HepG2 (cell line): Measurements from ENCODE around the gene EMILIN3. TPM values are rescaled to one million over a fixed set of nuclear protein-coding genes. Genes with fewer than 3 reads are reported as not detected.

ENCODE experiments used
- ARID2 ChIP-seq: sonication (generic); formaldehyde crosslinking; IDR thresholded peaks from 2 replicates; pipeline ENCODE4 v1.8.1; 2022; ENCODE audit warnings: mild to moderate bottlenecking, missing genetic modification reagents, borderline replicate concordance
- ATF7 ChIP-seq, 2 experiments: fragments of 450-650 bp in 1 of 2; sonication (generic) in 1 of 2; formaldehyde crosslinking in 1 of 2; IDR thresholded peaks; 2 replicates each; pipeline versions ENCODE4 v1.4.0 to v1.6.1; 2016 to 2020; ENCODE audit warnings: antibody characterized with exemption in 1 of 2, mild to moderate bottlenecking in 1 of 2, missing genetic modification reagents in 1 of 2
- CSRNP1 ChIP-seq: sonication (generic); formaldehyde crosslinking; IDR thresholded peaks from 2 replicates; pipeline ENCODE4 v1.8.1; 2023; ENCODE audit warnings: mild to moderate bottlenecking, missing genetic modification reagents
- FOXK1 ChIP-seq: sonication (generic); formaldehyde crosslinking; IDR thresholded peaks from 2 replicates; pipeline ENCODE4 v1.4.0; 2020; ENCODE audit warnings: low read depth, missing genetic modification reagents, borderline replicate concordance
- GFI1 ChIP-seq: sonication (generic); formaldehyde crosslinking; IDR thresholded peaks from 2 replicates; pipeline ENCODE4 v1.5.0; 2020; ENCODE audit warnings: missing genetic modification reagents, mild to moderate bottlenecking, borderline replicate concordance
- HBP1 ChIP-seq: IDR thresholded peaks from 2 replicates; pipeline ENCODE4 v1.6.1; 2016; ENCODE audit warnings: low read depth, control low read depth
- HNRNPLL ChIP-seq: fragments of 200-400 bp; formaldehyde crosslinking; IDR thresholded peaks from 2 replicates; pipeline ENCODE4 v1.6.1; 2017; ENCODE audit warnings: mild to moderate bottlenecking, low read depth, low read length; ENCODE audit not compliant: poor library complexity, severe bottlenecking
- KAT8 ChIP-seq: IDR thresholded peaks from 2 replicates; pipeline ENCODE4 v1.6.1; 2016; ENCODE audit warnings: missing genetic modification reagents, missing compliant biosample characterization
- MXD1 ChIP-seq: sonication (generic); formaldehyde crosslinking; IDR thresholded peaks from 2 replicates; pipeline ENCODE4 v1.4.0; 2020; ENCODE audit warnings: mild to moderate bottlenecking, missing genetic modification reagents
- NCOR1 ChIP-seq: fragments of 200-600 bp; sonication (generic); IDR thresholded peaks from 2 replicates; pipeline ENCODE4 v1.7.0; 2017; ENCODE audit warnings: antibody characterized with exemption, low read length, borderline replicate concordance
- NFIB ChIP-seq: sonication (generic); formaldehyde crosslinking; IDR thresholded peaks from 2 replicates; pipeline ENCODE4 v1.9.0; 2021; ENCODE audit warnings: missing genetic modification reagents, mild to moderate bottlenecking, borderline replicate concordance
- PAWR ChIP-seq: sonication (generic); formaldehyde crosslinking; IDR thresholded peaks from 2 replicates; pipeline ENCODE4 v1.4.0; 2020; ENCODE audit warnings: missing genetic modification reagents, mild to moderate bottlenecking, borderline replicate concordance
- PITX1 ChIP-seq: sonication (generic); formaldehyde crosslinking; IDR thresholded peaks from 2 replicates; pipeline ENCODE4 v1.5.1; 2020; ENCODE audit warnings: mild to moderate bottlenecking, missing genetic modification reagents
- SETDB1 ChIP-seq: sonication (generic); formaldehyde crosslinking; IDR thresholded peaks from 2 replicates; pipeline ENCODE4 v1.5.1; 2020; ENCODE audit warnings: missing genetic modification reagents, mild to moderate bottlenecking, borderline replicate concordance
- SNAPC2 ChIP-seq: sonication (generic); formaldehyde crosslinking; IDR thresholded peaks from 2 replicates; pipeline ENCODE4 v1.8.1; 2022; ENCODE audit warnings: mild to moderate bottlenecking, missing genetic modification reagents
- SNRNP70 ChIP-seq: fragments of 200-400 bp; formaldehyde crosslinking; IDR thresholded peaks from 2 replicates; pipeline ENCODE4 v1.6.1; 2017; ENCODE audit warnings: mild to moderate bottlenecking, low read depth, low read length, moderate library complexity
- SP4 ChIP-seq: sonication (generic); formaldehyde crosslinking; IDR thresholded peaks from 2 replicates; pipeline ENCODE4 v1.8.1; 2023; ENCODE audit warnings: mild to moderate bottlenecking, missing genetic modification reagents
- TFDP1 ChIP-seq: IDR thresholded peaks from 2 replicates; pipeline ENCODE4 v1.6.1; 2016; ENCODE audit warnings: missing compliant biosample characterization, missing genetic modification reagents, borderline replicate concordance
- ZNF121 ChIP-seq: sonication (generic); formaldehyde crosslinking; IDR thresholded peaks from 2 replicates; pipeline ENCODE4 v1.5.0; 2020; ENCODE audit warnings: mild to moderate bottlenecking, missing genetic modification reagents
- ZNF562 ChIP-seq: sonication (generic); formaldehyde crosslinking; IDR thresholded peaks from 2 replicates; pipeline ENCODE4 v1.8.0; 2022; ENCODE audit warnings: missing genetic modification reagents, borderline replicate concordance
- ZNF597 ChIP-seq: sonication (generic); formaldehyde crosslinking; IDR thresholded peaks from 2 replicates; pipeline ENCODE4 v1.5.0; 2020; ENCODE audit warnings: missing genetic modification reagents
- ZNF749 ChIP-seq: sonication (generic); formaldehyde crosslinking; IDR thresholded peaks from 2 replicates; pipeline ENCODE4 v1.8.0; 2022; ENCODE audit warnings: mild to moderate bottlenecking, missing genetic modification reagents, moderate library complexity, borderline replicate concordance
- polyA plus RNA-seq, 8 experiments: library from polyadenylated mRNA; depleted of rRNA in 3 of 8; stranded (reverse) in 7 of 8; unstranded in 1 of 8; fragments of >200 nt; fragmentation: Illumina TruSeq in 4 of 8; extraction: Trizol in 4 of 8; gene quantifications; 2 replicates each; pipeline versions ENCODE4 v1.2.1 to v1.2.3, GENCODE V29; 2011 to 2016; ENCODE audit warnings: low read depth in 4 of 8, missing spikeins in 1 of 8, mixed read lengths in 1 of 8; ENCODE audit not compliant: insufficient read depth in 1 of 8
- total RNA-seq, 5 experiments: library from RNA; depleted of rRNA; stranded (reverse); fragments of >200 nt; fragmentation: Illumina TruSeq; extraction: Trizol; gene quantifications; 2 replicates each; pipeline ENCODE4 v1.2.3, GENCODE V29; 2016; ENCODE audit warnings: low read depth in 1 of 5

Gene EMILIN3
- total and polyA plus RNA-seq, 2 of the 13 experiments (the other 11 are each of a cell fraction or from before 2014, with no cell fraction given): 0.25 to 0.29 TPM

GRCh38 chr20:41316602-41317545 lies 49.7 kb downstream of the EMILIN3 start (continued):
- TF ChIP-seq ZNF597 (CRISPR knock-in tag): no peak; the same call in 1 of the 2 replicates
- TF ChIP-seq TFDP1 (CRISPR knock-in tag): peak; percentile 48; the same call in 1 of the 2 replicates
- peak; percentile 68; the same call in 1 of the 2 replicates for TF ChIP-seq ZNF749 (CRISPR knock-in tag)
- 0 out of 2 replicates have a peak, but pooled peaks have one; percentile 15 for TF ChIP-seq ZNF121 (CRISPR knock-in tag)
- no peak for TF ChIP-seq NCOR1
- no peak for TF ChIP-seq SNAPC2 (CRISPR knock-in tag)
- peak; percentile 24; the same call in 1 of the 2 replicates for TF ChIP-seq CSRNP1 (CRISPR knock-in tag)
- TF ChIP-seq SETDB1 (CRISPR knock-in tag): no peak
- peak; percentile 88 for TF ChIP-seq GFI1 (CRISPR knock-in tag)
- peak; percentile 75; the same call in 1 of the 2 replicates for TF ChIP-seq SP4
- TF ChIP-seq KAT8: no peak; the same call in 1 of the 2 replicates
- 0 out of 2 replicates have a peak, but pooled peaks have one; percentile 28 for TF ChIP-seq FOXK1 (CRISPR knock-in tag)
- TF ChIP-seq MXD1: peak; percentile 85; the same call in 1 of the 2 replicates
- TF ChIP-seq NFIB: no peak
- TF ChIP-seq PITX1 (CRISPR knock-in tag): peak; percentile 63; the same call in 1 of the 2 replicates
- TF ChIP-seq ARID2 (CRISPR knock-in tag): peak; percentile 82
- TF ChIP-seq ZNF562 (CRISPR knock-in tag): no peak
- no peak for TF ChIP-seq HNRNPLL
- no peak for TF ChIP-seq ATF7 (IDR thresholded peaks at IDR 0.05)
- TF ChIP-seq ATF7 (CRISPR knock-in tag; IDR thresholded peaks at IDR 0.05): no peak
- TF ChIP-seq HBP1 (CRISPR knock-in tag): peak; percentile 89
- TF ChIP-seq PAWR (CRISPR knock-in tag): no peak
- no peak for TF ChIP-seq SNRNP70
